RPMI7951 (cell line): ENCODE measurements around the gene GP2. TPM values are rescaled to one million over a fixed set of nuclear protein-coding genes. Genes with fewer than 3 reads are reported as not detected.
"Not testable (repeated sequence)": the region's sequence is repeated elsewhere in the genome, so short reads cannot be mapped to it uniquely, and the experiment has no call there.

Experiments
- DNase-seq: peaks from one replicate; pipeline ENCODE4 v3.0.0-alpha.2; 2012; ENCODE audit warnings: low read depth
- total RNA-seq: library from RNA; depleted of rRNA; stranded (reverse); fragments of >200 nt; shearing (Covaris generic); gene quantifications from 2 replicates; pipeline ENCODE4 v1.2.3, GENCODE V29; 2014

The GP2 gene
- total RNA-seq, 1 experiment from 2014 or later = not detected

DNA sequence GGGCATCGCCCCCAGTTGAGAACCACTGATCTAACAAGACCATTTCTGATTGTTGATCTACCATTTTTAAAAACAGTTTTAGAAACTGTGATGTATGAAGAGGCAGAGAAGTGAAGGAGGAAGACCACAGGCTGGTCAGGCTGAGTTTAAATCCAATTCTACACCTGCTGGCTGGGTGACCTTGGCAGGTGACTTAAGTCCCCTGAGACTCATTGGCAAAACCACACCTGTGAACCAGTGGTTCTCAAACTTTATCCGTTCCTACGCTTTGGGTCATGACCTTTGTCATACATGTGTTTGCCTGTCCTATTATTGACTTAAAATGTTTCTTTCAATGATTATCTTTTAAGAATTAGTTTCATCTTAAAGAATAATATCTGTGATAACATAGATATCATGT, 2.3 kb downstream of the GP2 start:
- DNase-seq = no peak

DNA sequence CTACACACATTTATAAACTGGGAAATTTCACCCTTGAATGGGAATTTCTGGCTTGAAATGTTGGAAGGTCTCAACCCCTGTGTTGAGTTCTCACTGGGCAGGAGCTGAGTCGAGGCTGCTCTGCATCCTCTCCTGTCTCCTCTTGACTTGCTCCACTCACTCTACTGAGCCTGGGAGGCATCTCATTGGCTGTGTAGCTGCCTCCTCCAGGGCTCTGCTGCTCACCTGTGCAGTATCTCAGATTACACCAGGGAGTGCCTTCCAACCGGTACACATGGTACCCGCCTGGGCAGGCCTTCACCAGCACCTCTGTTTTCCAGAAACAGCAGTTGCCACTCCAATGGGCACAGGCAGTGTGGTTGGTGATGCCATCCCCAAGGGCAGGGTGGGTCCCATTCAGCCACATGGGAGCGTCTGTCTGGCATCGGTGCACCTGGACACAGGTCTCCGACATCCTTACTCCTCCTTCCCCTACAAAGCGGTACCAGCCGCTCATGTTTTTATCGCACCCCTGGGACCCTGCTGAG, 3.7 kb downstream of the GP2 start:
- DNase-seq = no peak

DNA sequence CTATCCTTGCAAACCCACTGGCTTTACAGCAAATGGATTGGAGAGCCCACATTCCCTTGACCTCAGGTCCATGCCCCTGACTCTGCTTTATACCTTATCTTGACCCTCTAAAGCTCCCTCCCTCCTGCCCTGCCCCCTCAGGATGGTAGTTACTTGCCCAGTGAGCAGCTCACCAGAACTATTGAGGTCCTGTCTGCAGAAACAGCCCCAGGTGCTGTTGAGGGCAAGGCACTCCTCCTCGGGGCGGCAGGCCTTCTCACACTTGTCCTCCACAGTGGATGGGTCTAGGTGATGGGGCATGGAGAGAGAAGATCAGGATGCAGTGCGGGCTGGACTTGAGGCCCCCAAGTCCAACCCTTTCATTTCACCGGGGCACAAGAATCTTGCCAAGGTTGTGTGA, 4.6 kb downstream of the GP2 start:
- DNase-seq = no peak

DNA sequence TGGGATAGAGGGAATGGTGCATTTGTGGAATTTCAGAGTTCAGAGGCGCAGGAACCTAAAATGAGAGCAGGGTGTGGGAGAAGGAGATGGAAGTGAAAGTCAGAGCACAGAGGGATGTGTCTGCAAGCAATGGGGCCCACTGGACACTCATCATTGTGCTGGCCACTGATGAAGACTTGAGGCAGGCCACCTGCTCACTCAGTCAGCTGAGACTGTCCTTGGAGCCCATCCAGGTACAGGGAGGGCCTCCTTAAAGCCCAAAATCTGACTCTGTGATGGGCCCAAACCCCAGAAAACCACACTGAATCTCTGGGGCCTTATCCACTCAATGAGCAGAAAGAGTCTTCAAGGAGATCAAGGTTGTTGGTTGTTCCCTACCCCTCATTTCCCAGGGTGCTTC, 5.6 kb downstream of the GP2 start:
- DNase-seq = no peak

DNA sequence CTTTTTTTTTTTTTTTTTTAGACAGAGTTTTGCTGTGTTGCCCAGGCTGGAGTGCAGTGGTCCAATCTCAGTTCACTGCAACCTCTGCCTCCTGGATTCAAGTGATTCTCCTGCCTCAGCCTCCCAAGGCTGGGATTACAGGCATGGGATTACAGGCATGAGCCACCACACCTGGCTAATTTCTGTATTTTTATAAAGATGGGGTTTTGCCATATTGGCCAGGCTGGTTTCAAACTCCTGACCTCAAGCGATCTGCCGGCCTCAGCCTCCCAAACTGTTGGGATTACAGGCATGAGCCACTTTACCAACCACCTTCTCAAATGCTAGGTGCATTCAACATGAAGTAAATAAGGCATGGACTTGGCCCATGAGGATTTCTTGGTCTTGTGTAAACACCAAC, 6.3 kb downstream of the GP2 start:
- not testable (repeated sequence) for DNase-seq

DNA sequence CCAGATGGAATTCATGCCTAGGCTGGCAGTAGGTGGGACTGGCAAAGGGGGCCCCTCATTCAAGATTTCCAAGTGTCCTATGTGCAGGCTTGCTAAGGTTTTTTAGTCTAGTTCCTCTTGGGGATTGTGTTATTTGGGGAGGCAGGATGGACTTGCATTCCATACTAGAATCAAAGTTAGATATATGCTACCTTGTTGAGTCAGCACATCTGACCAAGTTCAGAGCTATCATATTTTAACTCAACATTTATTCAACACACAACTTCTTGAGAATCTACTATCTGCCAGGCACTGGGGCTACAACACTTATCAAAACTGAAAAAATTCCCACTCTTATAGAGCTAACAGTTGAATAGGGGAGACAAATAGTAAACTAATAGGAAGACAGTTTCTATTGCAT, 6.7 kb downstream of the GP2 start:
- DNase-seq = no peak

DNA sequence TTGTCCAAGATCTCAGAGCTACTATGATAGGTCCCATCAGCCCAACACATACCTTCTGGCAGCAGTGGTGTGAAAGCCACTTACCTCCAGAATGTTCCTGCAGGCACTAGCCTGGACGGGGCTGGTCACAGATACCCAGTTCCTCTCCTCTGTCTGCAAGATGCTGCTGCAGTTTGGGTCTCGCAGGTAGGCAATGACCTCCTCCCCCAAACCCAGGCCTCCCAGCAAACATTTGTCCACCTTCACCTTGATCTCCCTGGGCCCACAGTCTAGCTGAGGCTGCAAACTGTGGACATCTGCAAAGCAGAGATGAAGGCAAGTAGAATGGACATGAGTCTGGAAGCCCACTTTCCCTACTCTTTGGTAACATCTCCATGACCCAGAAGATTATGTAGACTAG, 7.1 kb downstream of the GP2 start:
- no peak for DNase-seq

DNA sequence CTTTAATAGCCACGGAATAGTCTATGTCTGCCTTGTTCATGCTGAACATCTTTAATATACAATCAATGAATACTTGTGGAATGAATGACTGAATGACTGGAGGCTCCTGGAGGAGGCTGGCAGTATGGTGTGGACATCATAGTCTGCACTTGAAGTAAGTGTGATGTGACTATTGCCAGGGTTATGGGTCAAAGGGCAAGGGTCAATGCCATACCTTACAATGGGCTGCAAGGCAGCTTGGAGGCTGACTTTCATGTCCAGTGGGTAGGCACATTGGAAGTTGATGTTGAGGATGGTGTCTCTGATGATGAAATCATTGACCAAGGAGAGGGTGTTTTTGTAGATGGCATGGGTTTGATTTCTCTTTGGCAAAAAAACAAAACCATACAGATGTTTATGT, 7.9 kb downstream of the GP2 start:
- no peak for DNase-seq

DNA sequence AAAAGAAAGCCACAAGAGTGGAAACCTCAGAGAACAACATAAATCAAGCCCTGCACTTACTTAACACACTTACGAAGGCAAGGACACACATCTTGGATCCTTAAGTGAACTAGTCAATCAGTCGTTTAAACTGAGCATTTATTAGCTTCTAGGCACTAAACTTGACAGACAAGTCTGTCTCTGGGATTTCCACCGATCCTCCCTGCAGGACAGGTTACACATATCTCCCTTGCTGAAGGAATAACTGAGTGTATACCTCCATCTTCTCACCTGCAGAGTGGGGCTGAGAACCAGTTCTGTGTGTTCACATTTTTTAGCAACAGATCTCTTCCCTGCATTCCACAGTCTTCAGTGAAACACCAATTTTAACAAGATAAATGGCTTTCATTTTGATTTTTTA, 8.9 kb downstream of the GP2 start:
- DNase-seq = no peak

DNA sequence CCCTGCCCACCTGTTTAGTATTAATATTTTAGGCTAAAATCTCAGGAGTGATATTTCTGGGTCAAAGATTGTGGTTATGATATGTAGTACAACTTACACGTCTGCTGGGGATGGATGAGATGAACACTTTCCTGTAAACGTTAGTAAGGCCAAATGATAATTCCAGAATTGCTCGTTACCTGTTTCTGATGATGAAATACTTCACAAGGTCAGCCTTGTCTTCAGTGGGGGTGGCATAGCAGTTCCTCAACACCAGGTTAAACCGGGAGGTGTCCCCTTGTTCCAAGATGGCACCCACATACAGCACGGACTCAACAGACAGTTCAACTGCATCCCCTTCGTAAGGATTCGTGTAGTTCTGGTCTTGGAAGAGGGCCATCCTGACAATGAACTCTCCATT, 9.3 kb downstream of the GP2 start:
- DNase-seq = no peak

DNA sequence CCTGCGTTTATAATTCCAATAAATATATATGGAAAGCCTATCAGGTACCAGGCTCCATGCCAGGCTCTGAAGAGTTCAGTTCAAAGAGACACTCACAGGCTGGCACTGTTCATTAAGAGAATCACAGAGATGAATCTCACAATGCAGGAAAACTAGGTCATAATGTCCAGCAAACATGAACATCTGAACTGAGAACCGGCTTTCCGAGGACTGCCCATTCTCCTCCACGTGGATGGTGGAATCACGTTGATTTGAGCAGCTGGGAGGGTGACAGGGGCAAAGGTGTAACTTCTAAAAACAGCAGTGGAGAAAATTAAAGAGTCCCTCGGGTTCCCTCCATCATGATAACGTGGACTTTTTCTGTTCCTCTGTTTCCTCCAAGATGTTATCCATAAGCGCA, 10.2 kb downstream of the GP2 start:
- no peak for DNase-seq

DNA sequence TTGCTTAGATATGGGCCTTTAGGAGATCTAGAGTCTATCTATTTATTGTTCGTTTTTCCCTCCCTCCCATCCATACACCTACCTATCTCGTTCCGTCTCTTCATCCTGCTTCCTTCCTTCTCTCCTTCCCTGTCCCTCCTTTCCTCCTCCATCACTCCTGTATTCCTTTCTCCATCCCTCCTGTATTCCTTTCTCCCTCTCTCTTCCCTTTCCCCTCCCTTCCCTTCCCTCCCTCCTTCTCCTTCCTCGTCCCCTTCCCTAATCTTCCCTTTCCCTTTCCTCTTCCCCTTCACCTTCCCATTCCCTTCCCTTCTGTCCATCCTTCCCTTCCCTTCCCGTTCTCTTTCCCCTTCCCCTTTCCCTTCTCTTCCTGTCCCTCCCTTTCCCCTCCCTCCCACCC, 10.6 kb downstream of the GP2 start:
- DNase-seq = no peak

DNA sequence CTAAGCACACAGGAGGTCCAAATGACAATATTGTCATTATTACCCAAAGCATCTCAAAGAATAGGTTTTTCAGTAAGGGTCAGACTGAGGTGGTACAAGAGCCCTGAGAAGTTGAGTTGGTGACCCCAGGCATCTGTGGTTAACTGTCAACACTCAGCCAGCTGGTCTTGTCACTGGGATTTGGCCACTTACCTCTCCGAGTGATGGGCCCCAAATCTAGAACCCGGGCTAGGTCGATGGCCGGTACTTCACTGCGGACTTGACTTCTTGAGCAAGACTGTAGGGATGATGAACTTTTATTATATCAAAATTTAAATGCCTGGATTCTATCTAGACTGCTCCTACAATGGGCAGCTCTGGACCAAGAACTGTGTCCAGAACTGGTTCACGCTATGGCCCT, 11.5 kb downstream of the GP2 start:
- no peak for DNase-seq

DNA sequence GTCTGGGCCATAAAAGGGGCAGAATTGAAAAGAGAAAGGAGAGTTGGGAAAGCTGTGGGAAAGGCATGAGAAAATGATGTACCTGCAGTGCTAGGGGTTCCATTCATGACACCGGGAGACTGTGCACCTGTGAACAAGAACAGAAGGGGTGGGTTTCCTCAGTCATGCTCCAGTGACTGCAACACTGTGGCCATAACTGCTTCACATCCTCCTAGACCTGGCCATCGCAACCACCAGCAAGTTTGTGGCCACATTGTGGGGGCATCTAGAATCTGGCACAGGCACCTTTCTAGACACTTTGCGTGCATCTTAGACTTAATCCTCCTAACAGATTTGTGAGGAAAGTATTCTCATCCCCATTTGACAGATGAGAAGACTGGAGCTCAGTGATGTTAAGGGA, 12.7 kb downstream of the GP2 start:
- DNase-seq = no peak

DNA sequence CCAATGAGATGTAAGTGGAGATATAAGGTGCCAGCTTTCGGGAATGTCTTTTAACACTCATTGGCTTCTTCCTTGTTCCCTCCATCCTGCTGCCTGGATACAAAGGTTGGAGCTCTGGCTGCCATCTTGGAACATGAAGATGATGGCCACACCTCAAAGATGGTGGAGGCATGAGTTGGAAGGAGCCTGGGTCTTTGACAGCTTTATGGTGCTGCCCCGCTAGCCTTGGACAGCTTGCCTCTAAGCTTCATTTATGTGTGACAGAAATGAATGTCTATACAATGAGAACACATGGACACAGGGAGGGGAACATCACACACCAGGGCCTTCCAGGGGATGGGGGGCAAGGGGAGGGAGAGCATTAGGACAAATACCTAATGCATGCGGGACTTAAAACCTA, 13.6 kb downstream of the GP2 start:
- no peak for DNase-seq

DNA sequence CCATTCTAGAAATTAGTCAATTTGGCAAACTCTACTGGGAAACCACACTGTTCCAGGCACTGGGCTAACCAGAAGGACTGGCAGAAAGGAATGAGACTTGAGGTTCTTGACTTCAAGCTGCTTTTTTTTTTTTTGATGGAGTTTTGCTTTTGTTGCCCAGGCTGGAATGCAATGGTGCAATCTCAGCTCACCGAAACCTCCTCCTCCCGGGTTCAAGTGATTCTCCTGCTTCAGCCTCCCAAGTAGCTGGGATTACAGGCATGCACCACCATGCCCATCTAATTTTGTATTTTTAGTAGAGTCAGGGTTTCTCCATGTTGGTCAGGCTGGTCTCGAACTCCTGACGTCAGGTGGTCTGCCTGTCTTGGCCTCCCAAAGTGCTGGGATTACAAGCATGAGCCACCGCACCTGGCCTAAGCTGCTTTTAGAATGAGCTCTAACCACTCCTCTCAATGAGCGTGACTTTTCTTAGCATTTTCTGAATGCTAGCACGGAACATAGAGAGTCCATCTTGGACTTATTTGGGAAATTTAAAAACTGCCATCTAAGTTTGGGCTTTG, 14.7 kb downstream of the GP2 start:
- not testable (repeated sequence) for DNase-seq

DNA sequence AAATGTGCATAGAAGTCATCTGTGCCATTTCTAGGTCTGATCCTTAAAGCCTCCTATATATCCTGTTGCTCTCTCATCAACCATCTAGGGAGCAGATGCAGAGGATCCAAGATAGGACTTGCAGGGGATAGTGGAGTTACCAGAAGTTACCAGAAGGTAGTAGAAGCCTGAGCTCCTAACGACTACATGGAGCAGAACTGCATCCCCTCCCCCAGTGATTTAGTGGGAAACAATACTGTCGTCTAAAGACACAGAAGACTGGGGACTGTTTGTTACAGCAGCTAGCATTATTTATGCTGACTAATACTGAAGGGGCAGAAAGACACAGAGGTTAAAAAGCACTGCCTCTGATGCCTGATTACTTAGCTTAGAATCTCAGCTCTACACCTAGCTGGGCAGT, 15.8 kb downstream of the GP2 start:
- no peak for DNase-seq

DNA sequence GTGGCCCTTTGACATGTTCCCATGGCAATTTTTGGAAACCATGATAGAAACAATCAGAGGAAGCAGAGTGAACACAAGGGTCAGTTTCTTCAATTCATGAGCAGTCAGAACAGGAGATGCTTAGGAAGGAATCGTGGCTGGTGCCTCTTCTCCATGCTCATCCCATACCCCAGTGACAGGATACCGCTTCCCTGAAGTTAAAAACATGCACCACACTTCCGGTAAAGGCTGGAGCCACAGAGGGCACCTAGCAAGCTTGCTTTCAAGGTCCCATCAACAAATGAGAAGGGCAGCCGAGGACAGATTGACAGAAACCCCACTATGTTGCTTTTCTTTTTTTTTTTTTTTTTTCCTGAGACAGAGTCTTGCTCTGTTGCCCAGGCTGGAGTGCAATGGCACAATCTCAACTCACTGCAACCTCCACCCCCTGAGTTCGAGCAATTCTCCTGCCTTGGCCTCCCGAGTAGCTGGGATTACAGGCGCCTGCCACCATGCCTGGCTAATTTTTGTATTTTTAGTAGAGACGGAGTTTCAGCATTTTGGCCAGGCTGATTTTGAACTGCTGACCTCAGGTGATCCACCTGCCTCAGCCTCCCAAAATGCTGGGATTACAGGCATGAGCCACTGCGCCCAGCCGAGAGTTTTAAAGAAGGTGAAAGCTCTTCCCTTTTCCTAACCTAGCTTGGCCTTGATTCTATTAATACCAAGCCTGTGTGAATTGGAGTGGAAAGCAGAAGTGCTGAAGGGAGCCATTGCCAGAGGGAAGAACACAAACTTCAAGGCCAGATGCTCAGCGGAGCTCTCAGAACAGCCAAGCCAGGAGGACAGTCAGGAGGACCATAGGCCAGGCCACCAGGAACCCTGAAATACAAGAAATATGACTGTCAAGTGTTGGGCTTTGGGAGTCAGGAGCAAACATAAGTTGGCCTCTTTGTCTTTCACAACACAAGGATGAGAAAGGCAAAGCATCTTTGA, 16.6 kb downstream of the GP2 start:
- no peak for DNase-seq

DNA sequence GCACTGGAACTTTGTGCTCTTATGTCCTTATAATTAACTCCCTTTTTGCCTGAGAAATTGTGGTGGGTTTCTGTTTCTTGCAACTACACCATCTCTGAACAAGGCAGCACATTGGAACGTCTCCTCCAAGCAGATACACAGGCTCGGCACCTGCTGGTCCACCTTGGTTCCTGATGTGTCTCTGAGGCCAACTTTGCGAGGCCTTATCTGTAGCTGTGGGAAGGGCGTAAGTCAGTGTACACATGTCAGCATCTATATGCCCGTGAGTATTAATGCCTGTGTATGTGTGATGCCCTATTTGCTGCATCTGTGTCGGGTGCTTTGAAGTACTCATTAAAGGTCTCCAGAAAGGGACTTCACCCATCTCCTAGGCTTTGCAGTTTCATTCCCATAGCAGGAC, 17.5 kb downstream of the GP2 start:
- DNase-seq = no peak

DNA sequence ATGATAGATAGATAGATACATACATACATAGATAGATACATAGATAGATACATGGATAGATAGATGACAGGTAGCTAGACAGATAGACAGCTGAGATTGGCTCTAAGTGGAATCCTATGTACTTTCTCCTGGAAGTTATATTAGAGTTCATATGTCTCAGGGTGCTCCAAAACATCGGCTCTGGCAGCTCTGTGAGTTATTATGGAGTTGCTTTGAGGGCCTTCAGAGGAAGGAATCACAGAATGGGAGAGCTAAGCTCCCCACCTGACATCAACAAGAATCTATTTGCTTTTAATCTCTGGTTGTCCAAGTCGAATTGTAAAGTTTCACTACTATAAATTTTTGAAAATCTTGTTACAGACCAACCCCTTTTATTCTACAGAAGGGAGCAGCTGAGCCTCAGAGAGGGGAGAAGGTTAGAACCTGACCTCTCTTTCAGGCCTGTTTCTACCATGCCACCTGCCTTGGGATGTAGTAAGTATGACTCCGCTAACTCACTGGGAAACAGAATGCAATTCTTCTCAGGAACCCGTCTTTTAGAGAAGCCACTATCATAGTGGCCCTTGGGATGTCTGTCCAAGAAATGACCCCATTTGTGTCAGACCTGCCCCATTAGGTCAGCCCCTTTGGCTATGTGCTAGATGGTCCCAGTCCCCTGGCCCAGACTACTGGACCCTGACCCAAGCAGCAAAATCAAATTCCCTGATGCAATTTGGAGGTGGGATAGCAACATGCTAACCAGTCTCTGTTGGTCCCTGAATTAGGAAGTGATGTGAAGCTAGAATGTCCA, 18.3 kb downstream of the GP2 start:
- DNase-seq = no peak

DNA sequence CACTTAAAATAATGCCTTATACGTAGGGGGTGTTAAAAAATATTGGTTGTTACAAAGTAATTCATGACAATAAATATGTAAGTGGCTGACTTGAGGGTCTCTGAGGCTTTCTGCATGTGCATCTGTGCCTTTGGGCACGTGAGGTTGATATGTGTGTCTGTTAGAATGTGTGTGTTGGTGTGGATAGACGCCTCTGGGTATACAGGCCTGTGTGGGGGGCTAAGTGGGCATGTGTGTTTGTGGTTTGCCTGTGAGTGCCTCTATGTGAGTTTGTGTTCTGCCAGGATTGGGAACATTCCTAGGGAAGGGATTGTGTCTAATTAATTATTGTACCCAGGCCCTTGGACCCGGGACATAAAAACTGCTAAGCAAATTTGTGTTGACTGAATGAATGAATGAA, 19.0 kb downstream of the GP2 start:
- DNase-seq = no peak

DNA sequence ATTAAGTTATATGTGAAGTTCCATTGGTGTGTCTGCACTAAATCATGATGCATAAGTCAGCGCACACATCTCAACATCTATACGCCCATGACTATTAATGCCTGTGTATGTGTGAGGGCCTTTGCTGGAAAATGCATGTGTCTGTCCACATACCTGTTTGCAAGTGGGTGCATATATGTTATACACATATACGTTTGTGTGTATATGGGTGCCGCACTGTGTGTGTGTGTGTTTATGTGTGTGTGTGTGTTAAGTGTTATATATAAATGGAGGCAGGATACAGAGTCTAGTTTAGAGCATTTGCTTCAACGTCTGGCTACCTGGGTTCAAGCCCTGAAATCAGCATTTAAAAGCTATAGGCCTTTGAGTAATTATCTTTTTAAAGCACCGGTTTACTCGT, 19.5 kb downstream of the GP2 start:
- no peak for DNase-seq
